ENCODE data around the gene CPA5.

The CPA5 gene

DNA sequence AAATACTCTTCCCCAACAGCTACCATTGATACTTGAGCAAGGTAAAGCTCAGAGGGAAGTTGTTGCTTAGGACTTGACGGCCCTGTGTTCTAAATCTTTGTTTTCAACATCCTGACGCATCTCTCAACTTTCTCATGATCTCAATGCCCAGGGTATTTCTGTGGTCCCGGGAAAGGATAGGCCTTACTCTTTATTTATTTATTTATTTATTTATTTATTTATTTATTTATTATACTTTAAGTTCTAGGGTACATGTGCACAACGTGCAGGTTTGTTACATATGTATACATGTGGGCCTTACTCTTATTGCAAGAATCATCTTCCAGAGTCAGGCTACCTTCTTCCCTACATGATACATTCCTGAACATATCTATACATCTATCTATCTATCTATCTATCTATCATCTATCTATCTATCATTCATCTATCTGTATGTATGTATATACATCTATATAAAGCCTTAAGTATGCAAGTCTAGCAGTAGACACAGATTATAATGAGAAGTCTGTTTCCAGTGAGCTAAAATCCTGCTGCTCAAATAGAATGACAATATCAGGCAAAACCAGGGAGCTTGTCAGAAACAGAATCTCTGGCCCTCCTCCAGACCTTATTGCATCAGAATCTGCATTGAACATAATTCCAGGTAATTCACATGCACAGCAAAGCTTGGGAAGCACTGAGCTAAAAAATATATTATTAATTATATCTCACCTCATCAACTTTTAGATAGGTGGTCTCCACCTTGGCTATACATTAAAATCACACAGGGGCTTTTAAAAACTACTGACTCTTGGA, 12.2 kb upstream of the CPA5 start:
- no peak for DNase-seq

DNA sequence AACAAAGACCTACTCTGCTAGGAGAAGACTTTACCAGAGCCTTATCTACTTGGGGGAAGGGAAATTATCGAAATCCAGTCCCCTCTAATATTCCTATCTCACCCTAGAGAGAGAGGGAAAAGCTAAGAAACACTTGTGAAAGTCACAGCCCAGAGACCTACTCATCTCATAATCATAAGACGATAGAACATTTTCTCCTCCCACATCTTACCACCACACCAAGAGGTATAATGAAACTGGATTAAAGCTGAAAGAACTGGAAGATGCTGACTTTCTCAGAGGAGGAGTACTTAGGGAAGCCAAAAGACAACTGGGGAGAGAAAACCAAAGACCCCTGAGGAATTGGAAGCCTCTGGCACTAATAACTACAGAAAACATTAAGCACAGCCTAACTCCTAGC, 10.8 kb upstream of the CPA5 start:
- DNase-seq, result no peak

DNA sequence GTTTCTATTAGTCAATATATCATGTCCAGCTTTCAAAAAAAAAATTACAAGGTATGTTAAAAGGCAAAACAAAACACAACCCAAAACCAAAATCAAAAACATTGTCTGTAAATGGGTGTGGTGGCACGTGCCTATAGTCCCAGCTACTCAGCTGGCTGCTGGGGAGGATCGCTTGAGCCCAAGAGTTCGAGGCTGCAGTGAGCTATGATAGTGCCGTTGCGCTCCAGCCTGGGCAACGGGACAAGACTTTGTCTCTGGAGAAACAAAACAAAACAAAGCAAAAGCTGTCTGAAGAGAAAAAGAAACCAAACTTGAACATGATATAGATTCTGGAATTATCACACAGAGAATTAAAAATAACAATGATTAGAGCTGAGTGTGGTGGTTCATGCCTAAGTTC, 10.3 kb upstream of the CPA5 start:
- DNase-seq, result no peak

DNA sequence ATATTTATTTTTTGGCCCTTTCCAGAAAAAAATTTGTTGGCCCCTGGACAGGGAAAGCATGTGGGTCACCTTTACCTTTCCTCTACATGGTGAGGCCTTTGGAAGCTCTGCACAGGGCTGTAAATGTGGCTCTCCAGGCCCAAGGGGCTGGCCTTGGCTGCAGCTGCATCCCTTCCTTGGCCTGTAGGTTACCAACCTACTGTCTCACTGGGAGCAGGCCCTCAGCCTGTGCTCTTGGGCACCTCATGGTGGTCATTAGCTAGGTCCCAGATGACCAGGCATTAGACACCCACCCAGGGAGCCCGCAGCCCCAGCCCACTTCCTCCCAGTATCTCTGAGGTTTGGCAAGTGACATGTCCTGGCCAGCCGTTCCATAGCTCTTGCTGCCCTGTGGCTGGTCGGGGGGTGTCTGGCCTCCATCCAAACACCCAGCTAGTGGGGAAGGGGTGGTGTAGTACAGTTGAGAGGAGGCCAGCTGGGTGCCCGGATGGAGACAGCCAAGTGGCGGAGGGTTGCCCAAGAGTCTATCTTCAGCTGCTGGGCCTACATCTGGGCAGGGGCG, 7.1 kb upstream of the CPA5 start:
- DNase-seq, result no peak

DNA sequence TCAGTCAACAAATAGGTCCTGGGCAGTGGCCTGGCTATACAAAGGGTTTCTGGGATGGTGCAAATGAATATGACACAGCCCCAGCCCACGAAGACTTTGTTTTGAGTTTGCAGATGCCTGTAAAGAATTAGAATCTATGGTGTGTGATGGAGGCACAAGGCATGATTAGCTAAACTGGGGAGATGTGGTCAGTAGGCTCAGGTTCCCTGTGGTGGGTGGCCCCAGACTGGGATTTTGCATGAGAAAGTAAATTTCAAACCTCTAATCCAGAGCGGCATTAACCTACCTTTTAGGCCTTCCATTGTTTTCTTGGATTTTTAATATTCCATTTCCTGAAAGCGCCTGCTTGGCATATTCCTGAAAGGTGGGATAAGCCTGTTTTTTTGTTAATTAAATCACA, 6.4 kb upstream of the CPA5 start:
- DNase-seq, result no peak

DNA sequence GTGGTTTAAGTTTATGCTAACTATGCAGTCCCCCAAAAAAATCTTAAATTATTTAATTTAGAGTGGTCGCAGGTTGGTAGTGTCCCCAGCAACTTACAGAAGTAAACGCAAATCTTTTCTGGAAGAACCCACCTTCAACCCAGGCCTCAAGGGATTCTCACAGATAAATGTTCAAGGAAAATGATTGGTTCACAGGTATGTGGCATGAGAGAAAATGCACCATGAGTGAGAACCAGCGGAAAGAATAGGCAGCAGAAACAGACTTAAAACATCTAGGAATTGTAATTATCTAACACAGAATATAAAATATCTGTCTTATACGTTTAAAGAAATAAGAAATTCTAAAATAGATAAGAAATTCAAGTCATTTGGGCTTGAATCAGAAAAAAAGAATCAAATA, 2.7 kb upstream of the CPA5 start:
- no peak for DNase-seq

DNA sequence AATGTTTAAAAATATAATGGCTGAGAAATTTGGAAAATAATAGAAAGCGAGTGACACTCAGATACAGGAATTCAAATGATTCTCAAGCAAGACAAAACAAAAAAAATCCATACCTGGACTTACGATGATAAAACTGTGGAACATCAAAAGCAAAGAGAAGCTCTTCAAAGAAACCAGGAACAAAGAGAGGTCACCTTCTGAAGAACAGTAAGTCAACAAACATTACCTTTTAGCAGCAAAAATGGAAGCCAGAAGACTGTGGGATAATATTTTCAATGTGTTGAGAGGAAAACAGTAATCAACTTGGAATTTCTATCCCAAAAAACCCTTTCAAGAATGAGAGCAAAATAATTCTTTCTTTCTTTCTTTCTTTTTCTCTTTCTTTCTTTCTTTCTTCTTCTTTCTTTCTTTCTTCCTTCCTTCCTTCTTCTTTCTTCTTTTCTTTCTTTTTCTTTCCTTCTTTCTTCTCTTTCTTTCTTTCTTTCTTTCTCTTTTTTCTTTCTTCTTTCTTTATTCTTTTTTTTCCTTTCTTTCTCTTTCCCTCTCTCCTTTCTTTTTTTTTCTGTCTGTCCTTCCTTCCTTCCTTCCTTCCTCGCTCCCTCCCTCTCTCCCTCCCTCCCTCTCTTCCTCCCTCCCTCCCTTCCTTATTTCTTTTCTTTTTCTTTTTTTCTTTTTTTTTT, 1.8 kb upstream of the CPA5 start:
- DNase-seq, result no peak

DNA sequence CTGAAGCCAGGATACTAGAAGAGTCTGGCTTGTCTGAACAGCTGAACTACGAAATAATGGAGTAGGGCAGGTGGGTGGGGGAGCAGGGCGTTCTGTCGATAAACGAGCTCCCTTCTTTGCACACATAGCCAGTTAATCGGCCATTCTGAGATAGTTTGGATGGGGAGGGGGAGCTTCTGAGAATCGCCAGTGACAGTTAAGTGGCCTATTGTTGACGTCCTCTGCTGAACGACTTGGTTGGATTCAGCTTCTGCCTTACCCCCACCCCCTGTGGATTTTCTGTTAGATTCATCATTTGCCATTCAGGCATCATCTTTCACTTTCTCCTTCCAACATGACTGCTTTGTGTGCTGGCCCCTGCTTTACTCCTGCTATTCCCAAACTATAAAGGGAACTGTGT, 520 bp downstream of the CPA5 start:
- DNase-seq, result no peak

DNA sequence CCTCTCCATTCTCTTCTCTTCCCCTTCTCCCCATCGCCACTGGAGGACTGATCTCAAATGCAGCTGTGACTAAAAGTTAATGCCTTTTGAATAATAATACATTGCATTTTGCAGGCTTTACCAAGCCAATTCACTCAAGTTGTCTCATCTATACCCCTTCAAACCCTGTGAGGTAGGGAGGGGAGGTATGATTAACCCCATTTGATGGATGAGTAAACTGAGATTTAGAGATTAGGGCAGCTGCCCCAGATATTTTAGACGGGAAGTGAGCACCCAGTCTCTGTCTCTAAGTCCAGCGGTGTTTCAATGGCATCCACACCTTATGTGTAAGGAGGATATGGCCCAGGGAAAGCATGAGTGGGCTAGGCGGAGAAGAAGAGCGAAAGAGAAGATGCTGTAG, 1.1 kb downstream of the CPA5 start:
- no peak for DNase-seq

DNA sequence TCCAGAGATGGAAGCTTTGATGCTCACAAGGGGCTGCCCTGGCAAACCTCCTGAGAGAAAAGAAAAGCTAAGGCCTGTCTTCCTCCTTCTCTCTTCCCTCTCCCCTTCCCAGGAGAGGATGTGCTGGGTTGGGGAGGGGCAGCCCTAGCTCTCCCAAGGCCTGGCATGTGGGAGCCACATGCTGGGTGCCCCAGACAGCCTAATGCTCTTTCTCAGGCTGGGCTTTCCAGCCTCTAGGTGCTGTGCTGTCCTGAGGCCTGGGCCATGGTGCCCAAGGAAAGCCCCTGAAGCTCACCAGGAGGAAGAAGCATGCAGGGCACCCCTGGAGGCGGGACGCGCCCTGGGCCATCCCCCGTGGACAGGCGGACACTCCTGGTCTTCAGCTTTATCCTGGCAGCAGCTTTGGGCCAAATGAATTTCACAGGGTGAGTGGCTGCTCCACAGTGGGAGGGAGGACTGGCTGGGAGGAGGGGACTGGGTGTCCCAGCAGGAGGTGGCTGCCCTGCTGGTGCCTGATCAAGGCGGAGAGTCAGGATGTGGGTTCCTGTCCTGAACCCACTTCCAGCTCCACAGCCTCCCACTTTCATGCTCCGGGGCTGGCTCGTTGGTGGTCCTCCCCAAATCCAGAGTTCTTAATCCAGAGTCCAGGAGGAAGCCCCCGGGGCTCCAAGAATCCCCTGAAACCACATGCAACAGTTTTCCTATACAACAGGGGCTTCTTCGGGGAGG, 1.7 kb downstream of the CPA5 start:
- DNase-seq, result no peak

DNA sequence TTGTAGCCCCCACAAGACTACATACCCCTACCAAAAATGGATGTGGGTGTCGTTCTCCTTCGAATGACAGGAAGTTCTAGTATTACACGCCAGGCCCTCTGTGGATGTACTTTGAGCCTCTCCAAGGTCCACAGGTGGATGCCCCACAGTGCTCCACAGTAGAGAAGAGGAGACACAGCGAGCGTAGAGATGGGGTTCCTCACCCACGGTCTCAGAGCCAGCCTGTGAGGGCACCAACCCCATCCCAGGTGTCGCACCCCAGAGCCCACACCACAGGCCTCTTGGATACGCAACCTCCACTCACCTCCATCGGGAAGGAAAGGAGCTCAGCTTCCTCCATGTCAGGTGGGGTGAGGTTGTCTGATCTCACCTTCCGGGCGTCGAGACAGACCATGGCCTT, 2.3 kb downstream of the CPA5 start:
- DNase-seq, result no peak

DNA sequence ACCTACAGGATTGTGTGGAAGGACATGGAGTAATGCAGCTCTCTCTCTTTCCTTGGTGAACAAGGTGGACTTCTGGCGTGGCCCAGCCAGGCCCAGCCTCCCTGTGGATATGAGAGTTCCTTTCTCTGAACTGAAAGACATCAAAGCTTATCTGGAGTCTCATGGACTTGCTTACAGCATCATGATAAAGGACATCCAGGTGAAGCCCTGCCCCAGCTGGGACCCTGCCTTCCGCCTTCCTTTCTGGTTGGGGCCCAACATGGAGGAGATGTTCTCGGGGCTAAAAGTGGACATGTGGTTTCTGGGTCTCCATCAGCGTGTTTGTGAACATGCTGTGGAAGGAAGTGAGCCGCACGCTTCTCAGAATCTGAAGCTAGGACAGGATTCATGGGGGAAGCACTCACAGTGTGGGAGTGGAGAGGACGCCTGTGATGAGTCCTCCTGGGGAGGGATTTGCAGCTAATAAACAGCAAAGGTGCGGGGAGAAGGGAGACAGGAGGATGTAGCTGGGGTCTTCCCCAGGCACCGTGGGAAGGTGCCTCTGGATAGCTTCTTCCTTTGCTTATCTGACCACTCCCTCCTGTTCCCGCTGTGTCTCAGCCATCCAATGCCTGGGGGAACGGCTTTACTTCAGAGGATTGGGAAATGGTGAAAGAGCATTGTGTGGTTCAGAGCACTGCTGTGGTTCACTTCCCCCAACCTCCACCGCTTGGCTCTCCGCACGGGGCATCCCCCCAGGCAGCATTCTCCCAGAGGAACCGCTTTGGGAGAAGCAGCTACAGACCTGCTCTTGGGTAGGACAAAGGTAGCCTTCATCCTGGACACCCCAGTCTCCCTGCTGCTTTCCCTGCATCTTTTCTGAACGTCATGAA, 5.5 kb downstream of the CPA5 start:
- peak in 1 of 2 experiments; percentile 35 for DNase-seq

DNA sequence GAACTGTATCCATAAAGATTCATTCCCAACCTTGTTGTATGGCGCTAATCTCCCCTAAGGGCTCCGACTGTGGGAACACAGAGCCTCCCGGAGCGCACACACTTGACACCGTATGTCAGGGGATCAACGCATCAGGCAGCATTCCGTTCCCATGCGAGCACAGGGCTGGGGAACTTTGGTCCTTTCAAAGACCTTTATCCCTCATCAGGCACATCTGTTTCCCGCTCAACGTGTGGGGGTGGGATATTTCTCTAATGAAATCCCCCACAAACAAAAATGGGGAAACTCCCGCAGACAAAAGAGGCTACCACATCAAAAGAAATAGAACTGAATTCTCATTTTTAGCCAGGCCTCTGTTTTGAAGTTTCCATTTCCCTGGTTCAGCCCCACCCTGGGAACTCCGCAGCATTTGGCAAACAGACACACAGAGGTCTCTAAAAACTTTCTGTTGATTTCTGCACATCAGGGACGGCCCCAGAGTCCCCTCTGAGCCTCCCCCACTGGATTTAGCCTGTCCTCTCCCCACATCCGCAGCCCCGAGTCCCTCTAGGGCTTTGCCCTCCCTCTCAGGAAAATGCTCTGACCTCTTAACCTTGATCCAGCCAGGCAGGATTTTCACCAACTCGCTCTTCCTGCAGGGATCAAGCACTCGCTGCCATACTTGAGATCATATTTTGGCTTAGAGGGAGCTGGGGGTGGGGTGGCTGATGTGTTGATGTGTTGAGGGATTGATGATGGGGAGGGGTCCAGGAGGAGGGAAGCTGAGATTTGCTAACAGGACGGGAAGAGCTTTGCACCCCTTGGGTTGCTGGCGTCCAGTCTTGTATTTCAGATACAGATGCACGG, 6.6 kb downstream of the CPA5 start:
- no peak for DNase-seq

DNA sequence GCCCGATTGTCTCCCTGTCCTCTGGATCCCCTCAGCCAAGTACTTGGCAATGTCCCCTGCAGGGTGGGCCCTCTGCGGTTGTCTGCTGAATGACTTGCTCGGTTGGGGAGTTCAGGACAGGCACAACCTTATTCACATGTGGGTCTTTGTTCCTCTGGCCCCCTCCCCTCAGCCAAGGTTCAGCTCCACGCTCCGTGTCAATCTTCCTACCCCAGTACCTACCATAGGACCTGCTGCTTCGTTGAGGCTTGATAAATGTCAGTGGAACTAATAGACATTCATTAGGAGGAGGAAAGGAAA, 7.1 kb downstream of the CPA5 start:
- peak in 1 of 2 experiments; percentile 41 for DNase-seq

DNA sequence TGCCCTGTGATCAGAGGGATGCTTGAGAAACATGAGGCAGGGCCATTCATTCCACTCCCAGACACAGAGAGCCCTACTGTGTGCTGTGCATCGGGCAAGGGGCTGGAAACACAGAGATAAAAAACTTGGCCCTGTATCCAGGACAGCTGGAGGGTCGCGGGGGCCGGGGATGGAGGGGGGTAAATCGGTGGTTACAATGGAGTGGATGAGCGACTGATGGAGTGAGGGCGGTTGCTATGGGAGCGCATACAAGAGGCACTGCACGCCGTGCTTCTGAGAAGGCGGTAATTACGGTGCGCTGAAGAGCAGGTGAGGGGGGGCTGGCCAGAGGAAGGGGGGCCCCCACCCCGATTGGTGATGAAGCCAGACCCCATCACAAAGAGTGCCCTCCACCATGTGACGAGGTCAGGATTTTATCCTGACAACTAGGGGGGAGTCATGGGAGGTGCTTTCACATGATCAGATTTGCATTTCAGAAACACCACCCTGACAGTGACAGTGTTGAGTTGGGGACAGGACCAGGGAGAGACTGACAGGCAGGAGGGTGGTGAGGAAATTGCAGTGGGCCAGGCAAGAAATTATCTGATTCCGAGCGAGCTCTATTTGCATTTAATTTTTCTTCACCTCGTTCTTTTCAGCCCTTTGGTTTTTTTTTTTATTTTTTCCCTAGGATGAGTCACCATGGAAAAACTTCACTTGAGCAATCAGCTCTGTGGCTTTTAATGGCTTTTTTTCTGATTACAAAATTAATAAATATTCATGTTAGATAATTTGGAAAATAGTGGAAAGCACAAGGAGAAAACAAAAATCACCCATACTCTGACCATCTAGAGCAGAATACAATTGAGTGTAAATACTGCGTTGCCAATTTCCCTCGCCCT, 7.8 kb downstream of the CPA5 start:
- DNase-seq, result peak; percentile 66 to 68

DNA sequence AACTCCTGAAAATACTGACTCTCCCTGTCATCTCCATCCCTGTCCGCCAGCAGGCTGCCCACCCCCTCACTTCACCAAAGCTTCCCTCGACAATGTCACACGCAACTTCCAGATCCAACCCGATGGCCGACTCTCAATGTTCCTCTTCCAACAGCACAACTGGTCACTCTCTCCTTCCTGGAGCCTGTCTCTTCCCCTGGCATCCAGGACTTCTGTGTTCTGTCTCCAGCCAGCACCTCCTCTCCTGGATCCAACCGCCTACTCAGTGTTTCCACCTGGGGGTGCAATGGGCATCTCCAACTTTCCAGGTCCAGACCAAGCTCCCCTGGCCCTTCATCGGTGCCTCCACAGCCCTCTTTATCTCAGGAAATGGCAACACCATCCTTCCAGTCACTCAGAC, 8.6 kb downstream of the CPA5 start:
- DNase-seq, result no peak

DNA sequence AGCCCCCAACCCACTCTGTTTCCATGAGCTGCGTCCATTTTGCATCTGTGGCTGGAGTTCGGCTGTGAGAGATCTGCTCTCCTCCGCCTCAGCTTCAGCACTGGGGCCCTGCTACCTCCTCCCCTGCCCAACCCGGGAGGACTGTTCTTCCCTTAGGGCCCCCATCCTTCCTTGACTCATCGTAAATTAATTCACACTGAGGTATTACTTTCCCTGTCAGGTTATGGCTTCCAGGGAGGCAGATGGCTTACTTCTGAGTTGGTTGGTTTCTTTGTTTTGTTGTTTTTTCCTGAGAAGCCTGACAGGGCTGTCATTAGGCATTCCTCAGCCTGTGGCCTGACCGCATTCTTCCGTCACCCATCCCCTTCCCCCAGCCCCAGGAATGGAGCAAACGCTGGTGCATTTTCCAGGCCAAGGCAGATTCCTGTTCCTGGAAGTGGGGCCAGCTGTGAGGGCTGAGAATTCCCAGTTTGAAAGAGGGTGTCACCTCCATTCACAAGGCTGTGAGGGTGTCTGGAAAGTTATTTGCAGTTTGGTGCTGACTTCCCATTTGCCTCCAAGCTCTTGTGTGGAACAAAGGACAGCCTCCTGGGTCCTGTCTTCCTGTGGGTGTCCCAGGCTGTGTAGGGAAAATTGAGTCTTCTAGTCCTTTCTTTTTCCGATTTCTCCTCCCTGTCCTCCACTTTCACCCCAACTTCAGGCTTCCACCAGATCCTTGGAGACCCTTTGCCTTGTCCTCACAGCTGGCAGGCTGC, 11.7 kb downstream of the CPA5 start:
- DNase-seq, result no peak

DNA sequence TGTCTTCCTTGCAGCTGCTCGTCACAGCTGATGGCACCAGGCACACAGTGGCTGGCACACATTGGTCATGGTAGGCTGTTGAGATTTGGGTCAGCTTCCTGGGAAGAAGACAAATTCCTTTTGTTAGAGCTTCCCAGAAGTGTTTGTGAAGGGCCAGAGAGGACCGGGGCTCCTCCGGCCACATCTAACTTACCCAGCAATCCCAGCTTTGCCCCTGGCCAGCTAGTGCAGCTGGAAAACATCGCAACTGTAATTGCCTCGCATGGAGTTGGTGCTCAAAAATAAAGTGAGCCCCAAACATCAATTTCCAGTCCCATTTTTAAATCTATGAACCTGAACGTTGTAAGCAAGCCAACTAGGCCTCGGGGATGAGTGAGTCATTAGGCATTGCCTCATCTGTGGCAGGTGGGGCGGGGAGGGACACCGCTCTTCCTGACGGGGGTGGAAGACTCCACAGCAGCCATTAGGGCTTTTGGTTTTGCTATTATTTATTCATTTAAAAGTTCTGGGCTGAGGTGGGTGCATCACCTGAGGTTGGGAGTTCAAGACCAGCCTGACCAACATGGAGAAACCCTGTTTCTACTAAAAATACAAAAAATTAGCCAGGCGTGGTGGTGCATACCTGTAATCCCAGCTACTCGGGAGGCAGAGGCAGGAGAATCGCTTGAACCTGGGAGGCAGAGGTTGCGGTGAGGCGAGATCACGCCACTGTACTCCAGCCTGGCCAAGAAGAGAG, 12.4 kb downstream of the CPA5 start:
- no peak for DNase-seq

DNA sequence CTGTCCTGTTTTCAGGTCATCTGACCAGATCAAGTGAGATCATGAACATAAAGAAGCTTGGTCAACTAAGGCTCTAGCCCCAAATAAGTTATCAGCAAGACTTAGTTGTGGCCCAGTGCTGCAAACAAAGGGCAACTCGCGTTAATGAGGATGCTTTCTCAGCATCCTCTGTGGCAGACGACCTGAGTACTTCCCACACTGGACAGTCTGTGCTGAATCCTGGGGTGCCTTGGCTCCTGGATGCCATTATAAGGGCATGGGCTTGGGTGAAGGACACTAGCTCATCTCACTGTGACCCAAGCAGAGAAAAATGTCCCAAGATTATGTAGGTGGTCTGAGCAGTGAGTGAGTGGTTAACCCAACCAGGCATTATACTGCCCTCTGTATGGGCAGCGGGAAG, 13.9 kb downstream of the CPA5 start:
- DNase-seq, result no peak
